Activated CD8-positive, alpha-beta T cell treated with anti-CD3 and anti-CD28 coated beads for 36 hours (primary cell): ENCODE results near the gene TMEM273. TPM values are rescaled to one million over a fixed set of nuclear protein-coding genes. Genes with fewer than 3 reads are reported as not detected.

Source experiments
- ATAC-seq: fragments of 200-7000 bp; cut with Tn5 transposase; one replicate; pipeline ENCODE4 v1.10.0; 2021; ENCODE audit warnings: mild to moderate bottlenecking, moderate library complexity
- CTCF ChIA-PET: fragments of 350-600 bp; sonication (Branson Sonifier 250); formaldehyde crosslinking; loops from one replicate; lab custom pipeline; 2021; ENCODE audit warnings: antibody characterized with exemption; lab: Charles Lee
- POLR2A ChIA-PET: fragments of 350-600 bp; sonication (Branson Sonifier 250); formaldehyde crosslinking; loops from one replicate; lab custom pipeline; 2021; ENCODE audit warnings: antibody characterized with exemption; lab: Charles Lee
- DNase-seq: peaks from one replicate; pipeline ENCODE4 v3.0.0-alpha.2; 2020
- H3K27ac Mint-ChIP-seq: one replicate; pipeline ENCODE4 v1.8.0; 2021; ENCODE audit warnings: mild to moderate bottlenecking, mixed read lengths
- H3K27me3 Mint-ChIP-seq: one replicate; pipeline ENCODE4 v1.8.0; 2021; ENCODE audit warnings: mixed read lengths
- H3K36me3 Mint-ChIP-seq: one replicate; pipeline ENCODE4 v1.8.0; 2021; ENCODE audit warnings: low read depth, mixed read lengths
- H3K4me1 Mint-ChIP-seq: one replicate; pipeline ENCODE4 v1.8.0; 2021; ENCODE audit warnings: low read depth, mixed read lengths
- H3K4me3 Mint-ChIP-seq: one replicate; pipeline ENCODE4 v1.8.0; 2021; ENCODE audit warnings: mild to moderate bottlenecking, moderate library complexity, mixed read lengths
- H3K9me3 Mint-ChIP-seq: one replicate; pipeline ENCODE4 v1.8.0; 2021; ENCODE audit warnings: mixed read lengths
- CTCF ChIP-seq: fragments of 200-600 bp; IDR thresholded peaks from one replicate; pipeline ENCODE4 v1.8.0; 2022; ENCODE audit warnings: antibody characterized with exemption, mild to moderate bottlenecking
- intact Hi-C: fragments of 100-400 bp; cut with micrococcal nuclease; formaldehyde crosslinking; loops from one replicate; pipeline ENCODE4 v1.10.0; 2022
- total RNA-seq, 2 experiments: library from RNA; stranded (reverse); gene quantifications; one replicate each; pipeline ENCODE4 v1.2.3, GENCODE V29; 2021

Gene TMEM273
- total RNA-seq, 2 experiments from 2014 or later = 16.6 to 19.0 TPM

GRCh38 chr10:49154641-49155040 lies 33.5 kb downstream of the TMEM273 start:
- no peak for ATAC-seq
- Mint-ChIP-seq H3K4me1 (peaks cover 2% of the 10 kb centered on the region), H3K9me3 (no peaks in the 10 kb centered on the region), H3K27me3 (peaks cover 7% of the 10 kb centered on the region), H3K27ac (no peak overlapping the region), H3K4me3 (no peak overlapping the region), H3K36me3 (no peaks in the 10 kb centered on the region)
- ChIA-PET CTCF (no interaction called here), POLR2A (no interaction called here)
- intact Hi-C loops = no loop called here
- DNase-seq = no peak
- TF ChIP-seq CTCF = no peak

DNA sequence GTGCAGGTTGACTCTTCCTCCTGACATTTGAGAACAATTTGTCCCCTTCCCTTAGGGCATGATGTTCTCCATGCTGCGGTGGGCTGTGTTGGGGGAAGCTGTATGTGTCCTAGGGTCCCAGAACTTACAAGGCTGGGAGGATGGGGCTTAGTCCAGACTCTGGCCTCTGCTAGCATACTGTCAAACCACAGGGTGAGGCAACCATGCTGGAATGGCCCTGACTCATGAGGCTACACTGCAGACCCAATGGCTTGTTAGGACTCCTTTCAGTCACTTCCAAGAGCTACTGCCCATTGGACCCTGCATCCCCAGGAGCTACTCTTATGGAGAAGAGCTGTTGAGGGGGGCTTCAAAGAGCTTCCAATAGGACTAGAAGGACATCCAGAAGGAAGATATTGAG lies 34.2 kb downstream of the TMEM273 start:
- ATAC-seq = no peak
- H3K4me3 Mint-ChIP-seq = no peak overlapping the region
- peaks cover 7% of the 10 kb centered on the region for H3K27me3 Mint-ChIP-seq
- H3K36me3 Mint-ChIP-seq = no peaks in the 10 kb centered on the region
- H3K4me1 Mint-ChIP-seq = peaks cover 2% of the 10 kb centered on the region
- no peak for TF ChIP-seq CTCF
- CTCF ChIA-PET = no interaction called here
- POLR2A ChIA-PET = no interaction called here
- no peaks in the 10 kb centered on the region for H3K9me3 Mint-ChIP-seq
- intact Hi-C loops = no loop called here
- DNase-seq = no peak
- H3K27ac Mint-ChIP-seq = no peak overlapping the region

DNA sequence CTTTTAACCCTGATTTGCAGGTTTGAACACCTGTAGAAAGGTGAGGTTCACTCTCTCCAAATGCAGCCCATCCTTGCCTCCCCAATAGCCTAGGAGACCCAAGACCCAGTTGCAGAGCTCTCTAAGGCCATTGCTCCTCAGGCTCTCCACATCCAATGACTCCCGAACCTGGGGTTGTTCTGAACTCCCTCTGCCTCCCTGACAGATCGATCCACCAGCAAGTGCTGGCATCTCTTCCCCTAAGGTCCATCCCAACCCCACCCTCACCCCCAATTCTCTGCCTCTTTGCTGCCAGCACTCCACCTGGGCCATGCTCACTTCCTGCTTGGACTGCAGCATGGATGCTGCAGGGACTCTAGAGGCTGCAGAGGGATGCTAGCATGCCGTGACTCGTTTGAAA lies 35.1 kb downstream of the TMEM273 start:
- Mint-ChIP-seq H3K4me1 (peaks cover 2% of the 10 kb centered on the region), H3K27ac (no peak overlapping the region), H3K9me3 (peaks cover 3% of the 10 kb centered on the region), H3K4me3 (no peak overlapping the region), H3K36me3 (no peaks in the 10 kb centered on the region), H3K27me3 (peaks cover 5% of the 10 kb centered on the region)
- intact Hi-C loops = no loop called here
- DNase-seq (no peak), ATAC-seq (no peak)
- ChIA-PET POLR2A (no interaction called here), CTCF (no interaction called here)
- no peak for TF ChIP-seq CTCF

DNA sequence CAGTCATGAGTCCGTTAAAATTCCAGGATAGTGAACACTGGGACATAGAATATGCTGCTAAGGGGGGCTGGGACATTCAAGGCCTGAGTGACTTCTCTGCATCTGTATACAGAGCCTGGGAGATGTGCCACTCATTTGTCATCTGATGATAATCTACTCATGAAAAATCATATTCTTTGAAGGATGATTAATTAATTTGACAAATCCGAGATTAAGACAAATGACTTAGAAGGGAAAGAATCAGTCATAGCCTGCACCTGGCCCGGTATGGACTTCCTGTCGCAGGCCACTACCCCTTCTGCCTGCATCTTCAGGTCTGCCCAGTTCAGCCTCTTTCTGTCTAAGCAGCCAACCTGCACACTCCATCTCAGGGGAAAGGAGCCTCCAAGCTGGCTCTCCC lies 35.5 kb downstream of the TMEM273 start:
- Mint-ChIP-seq H3K9me3 (peaks cover 3% of the 10 kb centered on the region), H3K4me1 (peaks cover 2% of the 10 kb centered on the region), H3K36me3 (no peaks in the 10 kb centered on the region), H3K27me3 (peaks cover 3% of the 10 kb centered on the region), H3K27ac (no peak overlapping the region), H3K4me3 (no peak overlapping the region)
- no peak for TF ChIP-seq CTCF
- no peak for ATAC-seq
- intact Hi-C loops = no loop called here
- ChIA-PET CTCF (no interaction called here), POLR2A (no interaction called here)
- DNase-seq = no peak

- intact Hi-C loops = no loop called here
- Mint-ChIP-seq H3K4me3 (no peak overlapping the region), H3K27ac (no peak overlapping the region), H3K36me3 (no peaks in the 10 kb centered on the region), H3K4me1 (no peaks in the 10 kb centered on the region), H3K27me3 (peaks cover 2% of the 10 kb centered on the region), H3K9me3 (peaks cover 3% of the 10 kb centered on the region)
- CTCF ChIA-PET = interaction anchor here (1.1 kb wide), 1 partner anchor 10 kb away, joined by 3 read pairs; no protein-coding TSS in a partner anchor
- DNase-seq = no peak
- no peak for ATAC-seq
- TF ChIP-seq CTCF = no peak
- POLR2A ChIA-PET = no interaction called here
Measured at GRCh38 chr10:49152037-49152436, 36.2 kb downstream of the TMEM273 start.
